HEK293 (cell line): ENCODE measurements around the gene STX18.

ENCODE experiments used
- CTCF ChIA-PET: fragments of 350-600 bp; formaldehyde crosslinking; extraction: SDS; loops from one replicate; lab custom pipeline; 2021; ENCODE audit warnings: antibody characterized with exemption; lab: Yijun Ruan, JAX
- POLR2A ChIA-PET: fragments of 300-600 bp; formaldehyde crosslinking; extraction: SDS; loops from one replicate; lab custom pipeline; 2020; ENCODE audit warnings: antibody characterized with exemption, inconsistent platforms; lab: Yijun Ruan, JAX
- H3K27ac ChIP-seq: fragments of 200-500 bp; sonication (Bioruptor generic); 2 replicates; pipeline ENCODE4 v1.5.1; 2014; ENCODE audit warnings: low read depth, low read length, control low read depth, inconsistent platforms; ENCODE audit errors: extremely low read depth
- H3K36me3 ChIP-seq, 2 experiments: fragments of 200-500 bp in 1 of 2; sonication (Bioruptor generic) in 1 of 2; 1 replicate in 1 of 2; 2 replicates in 1 of 2; pipeline ENCODE4 v1.5.1; 2014 to 2017; ENCODE audit warnings: inconsistent platforms in 2 of 2, low read length in 2 of 2; ENCODE audit not compliant: control insufficient read depth in 2 of 2, insufficient read depth in 1 of 2
- H3K4me1 ChIP-seq: fragments of 200-500 bp; sonication (Bioruptor generic); 2 replicates; pipeline ENCODE4 v1.5.1; 2014; ENCODE audit warnings: mild to moderate bottlenecking, low read length, inconsistent platforms; ENCODE audit not compliant: control insufficient read depth, insufficient read depth
- H3K4me3 ChIP-seq: 2 replicates; pipeline ENCODE4 v1.5.1; 2011; ENCODE audit warnings: low read depth, mild to moderate bottlenecking, control low read depth, low read length, moderate library complexity
- H3K9me3 ChIP-seq: fragments of 200-500 bp; sonication (Bioruptor generic); 2 replicates; pipeline ENCODE4 v1.5.1; 2014; ENCODE audit warnings: low read depth, low read length, inconsistent platforms; ENCODE audit not compliant: control insufficient read depth, insufficient read depth
- GLI2 ChIP-seq: fragments of 450-650 bp; formaldehyde crosslinking; IDR thresholded peaks from 2 replicates; pipeline ENCODE4; 2017; ENCODE audit warnings: missing biosample characterization, missing genetic modification characterization, low read depth, borderline replicate concordance
- GLIS2 ChIP-seq: fragments of 450-650 bp; formaldehyde crosslinking; IDR thresholded peaks from 2 replicates; pipeline ENCODE4 v1.5.1; 2016; ENCODE audit warnings: missing biosample characterization, missing genetic modification characterization
- HIC1 ChIP-seq: fragments of 450-650 bp; formaldehyde crosslinking; IDR thresholded peaks from 2 replicates; pipeline ENCODE4 v1.5.1; 2016; ENCODE audit warnings: missing biosample characterization, missing genetic modification characterization
- INSM2 ChIP-seq: fragments of 450-650 bp; formaldehyde crosslinking; IDR thresholded peaks from 2 replicates; pipeline ENCODE4 v1.5.1; 2016; ENCODE audit warnings: missing biosample characterization, missing genetic modification characterization
- OVOL3 ChIP-seq: fragments of 450-650 bp; formaldehyde crosslinking; IDR thresholded peaks from 2 replicates; pipeline ENCODE4 v1.5.1; 2016; ENCODE audit warnings: missing biosample characterization, missing genetic modification characterization
- PBX3 ChIP-seq: sonication (generic); formaldehyde crosslinking; IDR thresholded peaks from 2 replicates; pipeline ENCODE4 v1.8.1; 2022; ENCODE audit warnings: mild to moderate bottlenecking, moderate library complexity, missing genetic modification reagents
- PRDM6 ChIP-seq: fragments of 450-650 bp; formaldehyde crosslinking; IDR thresholded peaks from 2 replicates; pipeline ENCODE4 v1.5.1; 2017; ENCODE audit warnings: missing biosample characterization, missing genetic modification characterization
- TCF7L2 ChIP-seq: IDR thresholded peaks from 2 replicates; pipeline ENCODE4 v1.6.1; 2011; ENCODE audit warnings: low read depth, mild to moderate bottlenecking, inconsistent platforms, low read length, moderate library complexity, borderline replicate concordance
- ZBTB1 ChIP-seq: fragments of 450-650 bp; formaldehyde crosslinking; IDR thresholded peaks from 2 replicates; pipeline ENCODE4 v1.5.1; 2016; ENCODE audit warnings: missing biosample characterization, missing genetic modification characterization
- ZBTB26 ChIP-seq: fragments of 450-650 bp; formaldehyde crosslinking; optimal IDR thresholded peaks from 2 replicates; pipeline ENCODE3; 2016; ENCODE audit warnings: missing biosample characterization, mild to moderate bottlenecking, missing genetic modification characterization
- ZEB2 ChIP-seq: fragments of 450-650 bp; formaldehyde crosslinking; IDR thresholded peaks from 2 replicates; pipeline ENCODE4 v1.5.1; 2016; ENCODE audit warnings: missing biosample characterization, missing genetic modification characterization
- ZNF10 ChIP-seq: fragments of 450-650 bp; formaldehyde crosslinking; IDR thresholded peaks from 2 replicates; pipeline ENCODE4 v1.5.1; 2017; ENCODE audit warnings: missing biosample characterization, missing genetic modification characterization
- ZNF114 ChIP-seq: fragments of 450-650 bp; formaldehyde crosslinking; IDR thresholded peaks from 2 replicates; pipeline ENCODE4 v1.5.0; 2017; ENCODE audit warnings: missing biosample characterization, missing genetic modification characterization
- ZNF132 ChIP-seq: fragments of 450-650 bp; formaldehyde crosslinking; IDR thresholded peaks from 2 replicates; pipeline ENCODE4 v1.5.1; 2017; ENCODE audit warnings: missing biosample characterization, missing genetic modification characterization, borderline replicate concordance
- ZNF174 ChIP-seq: fragments of 450-650 bp; formaldehyde crosslinking; IDR thresholded peaks from 2 replicates; pipeline ENCODE4 v1.5.0; 2017; ENCODE audit warnings: missing biosample characterization, mild to moderate bottlenecking, missing genetic modification characterization
- ZNF354C ChIP-seq: fragments of 450-650 bp; formaldehyde crosslinking; IDR thresholded peaks from 2 replicates; pipeline ENCODE4 v1.5.1; 2016; ENCODE audit warnings: missing biosample characterization, missing genetic modification characterization, low read depth, borderline replicate concordance
- ZNF433 ChIP-seq: fragments of 450-650 bp; formaldehyde crosslinking; IDR thresholded peaks from 2 replicates; pipeline ENCODE4 v1.5.1; 2016; ENCODE audit warnings: missing biosample characterization, missing genetic modification characterization, low read depth
- ZNF473 ChIP-seq: fragments of 450-650 bp; formaldehyde crosslinking; IDR thresholded peaks from 2 replicates; pipeline ENCODE4 v1.5.1; 2017; ENCODE audit warnings: missing biosample characterization, missing genetic modification characterization
- ZNF544 ChIP-seq: fragments of 450-650 bp; formaldehyde crosslinking; IDR thresholded peaks from 2 replicates; pipeline ENCODE4 v1.5.0; 2017; ENCODE audit warnings: missing biosample characterization, missing genetic modification characterization
- ZNF548 ChIP-seq: fragments of 450-650 bp; formaldehyde crosslinking; IDR thresholded peaks from 2 replicates; pipeline ENCODE4 v1.5.1; 2016; ENCODE audit warnings: missing biosample characterization, missing genetic modification characterization
- ZNF585B ChIP-seq: fragments of 450-650 bp; formaldehyde crosslinking; IDR thresholded peaks from 2 replicates; pipeline ENCODE4 v1.5.1; 2016; ENCODE audit warnings: missing biosample characterization, missing genetic modification characterization
- ZNF623 ChIP-seq: fragments of 450-650 bp; formaldehyde crosslinking; IDR thresholded peaks from 2 replicates; pipeline ENCODE4 v1.5.1; 2016; ENCODE audit warnings: missing biosample characterization, missing genetic modification characterization
- ZNF692 ChIP-seq: fragments of 450-650 bp; formaldehyde crosslinking; IDR thresholded peaks from 2 replicates; pipeline ENCODE4 v1.5.1; 2016; ENCODE audit warnings: missing biosample characterization, missing genetic modification characterization
- ZNF785 ChIP-seq: fragments of 450-650 bp; formaldehyde crosslinking; IDR thresholded peaks from 2 replicates; pipeline ENCODE4 v1.5.1; 2016; ENCODE audit warnings: missing biosample characterization, missing genetic modification characterization
- ZNF792 ChIP-seq: fragments of 450-650 bp; formaldehyde crosslinking; IDR thresholded peaks from 2 replicates; pipeline ENCODE4 v1.5.1; 2016; ENCODE audit warnings: missing biosample characterization, missing genetic modification characterization
- ZSCAN4 ChIP-seq: fragments of 450-650 bp; formaldehyde crosslinking; IDR thresholded peaks from 2 replicates; pipeline ENCODE4 v1.5.1; 2017; ENCODE audit warnings: missing biosample characterization, missing genetic modification characterization

The STX18 gene

GRCh38 chr4:4471195-4471594, 70.7 kb downstream of the STX18 start:
- no peaks in the 10 kb centered on the region for H3K4me1 ChIP-seq
- H3K9me3 ChIP-seq = no peaks in the 10 kb centered on the region
- no peak overlapping the region for H3K4me3 ChIP-seq
- no peak overlapping the region for H3K27ac ChIP-seq
- ChIA-PET POLR2A (no interaction called here), CTCF (interaction anchor here (0.7 kb wide), 1 partner anchor 158 kb away, joined by 3 read pairs; no protein-coding TSS in a partner anchor)
- no peak for TF ChIP-seq ZNF792 (tag by site-specific recombination)
- TF ChIP-seq ZNF623 (tag by site-specific recombination) = no peak
- no peak for TF ChIP-seq ZBTB1
- no peak for TF ChIP-seq GLIS2 (tag by site-specific recombination)
- TF ChIP-seq TCF7L2 = no peak
- no peak for TF ChIP-seq ZNF548 (tag by site-specific recombination)
- TF ChIP-seq ZNF10 (tag by site-specific recombination) = no peak
- no peak for TF ChIP-seq ZNF354C (tag by site-specific recombination)
- TF ChIP-seq PBX3 (CRISPR knock-in tag) = no peak
- TF ChIP-seq ZNF174 (tag by site-specific recombination) = no peak
- no peak for TF ChIP-seq HIC1 (tag by site-specific recombination)
- no peak for TF ChIP-seq ZNF544 (tag by site-specific recombination)
- no peak for TF ChIP-seq ZNF132
- TF ChIP-seq GLI2 (tag by site-specific recombination) = no peak
- peaks cover 0 to 38% of the 10 kb centered on the region in 2 experiments; a peak in 1 of 3 replicates for H3K36me3 ChIP-seq

- Histone ChIP-seq H3K4me3 (no peak overlapping the region), H3K27ac (no peak overlapping the region), H3K9me3 (no peaks in the 10 kb centered on the region)
- CTCF ChIA-PET = no interaction called here
- TF ChIP-seq PRDM6 (tag by site-specific recombination) = no peak
- TF ChIP-seq ZNF114 (tag by site-specific recombination) = no peak
- TF ChIP-seq INSM2 = no peak
- no peak for TF ChIP-seq ZEB2 (tag by site-specific recombination)
- TF ChIP-seq ZNF785 (tag by site-specific recombination) = no peak
- TF ChIP-seq ZNF585B (tag by site-specific recombination) = no peak
- no peak for TF ChIP-seq ZNF692 (tag by site-specific recombination)
- no peak for TF ChIP-seq OVOL3 (tag by site-specific recombination)
- no peak for TF ChIP-seq ZNF433 (tag by site-specific recombination)
- no peak for TF ChIP-seq ZBTB26 (tag by site-specific recombination)
- TF ChIP-seq ZNF473 (tag by site-specific recombination) = no peak
- TF ChIP-seq ZSCAN4 (tag by site-specific recombination) = no peak
- TF ChIP-seq, all 188 proteins: peak for 0
- H3K4me1 ChIP-seq = no peaks in the 10 kb centered on the region
- POLR2A ChIA-PET = no interaction called here
- H3K36me3 ChIP-seq = peaks cover 0 to 48% of the 10 kb centered on the region in 2 experiments; a peak in 1 of 3 replicates
Measured at GRCh38 chr4:4470208-4470607, 71.6 kb downstream of the STX18 start.
